OCI-M2 (cell line): ENCODE results near the gene NOXO1.
"Not testable (repeated sequence)": the region's sequence is repeated elsewhere in the genome, so short reads cannot be mapped to it uniquely, and the experiment has no call there.

Source experiments
- DNase-seq: peaks from one replicate; lab custom pipeline; 2025; ENCODE audit not compliant: unreplicated experiment; lab: John Stamatoyannopoulos, UW

Gene NOXO1

DNA sequence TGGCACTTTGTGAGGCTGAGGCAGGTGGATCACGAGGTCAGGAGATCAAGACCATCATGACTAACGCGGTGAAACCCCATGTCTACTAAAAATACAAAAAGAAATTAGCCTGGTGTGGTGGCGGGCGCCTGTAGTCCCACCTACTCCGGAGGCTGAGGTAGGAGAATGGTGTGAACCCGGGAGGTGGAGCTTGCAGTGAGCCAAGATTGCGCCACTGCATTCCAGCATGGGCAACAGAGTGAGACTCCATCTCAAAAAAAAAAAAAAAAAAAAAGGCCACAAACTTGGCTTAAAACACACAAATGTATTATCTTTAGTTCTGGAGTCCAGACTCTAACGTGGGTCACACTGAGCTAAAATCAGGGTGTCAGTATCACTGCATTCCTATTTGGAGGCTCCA is 30.5 kb upstream of the NOXO1 start:
- not testable (repeated sequence) for DNase-seq

DNA sequence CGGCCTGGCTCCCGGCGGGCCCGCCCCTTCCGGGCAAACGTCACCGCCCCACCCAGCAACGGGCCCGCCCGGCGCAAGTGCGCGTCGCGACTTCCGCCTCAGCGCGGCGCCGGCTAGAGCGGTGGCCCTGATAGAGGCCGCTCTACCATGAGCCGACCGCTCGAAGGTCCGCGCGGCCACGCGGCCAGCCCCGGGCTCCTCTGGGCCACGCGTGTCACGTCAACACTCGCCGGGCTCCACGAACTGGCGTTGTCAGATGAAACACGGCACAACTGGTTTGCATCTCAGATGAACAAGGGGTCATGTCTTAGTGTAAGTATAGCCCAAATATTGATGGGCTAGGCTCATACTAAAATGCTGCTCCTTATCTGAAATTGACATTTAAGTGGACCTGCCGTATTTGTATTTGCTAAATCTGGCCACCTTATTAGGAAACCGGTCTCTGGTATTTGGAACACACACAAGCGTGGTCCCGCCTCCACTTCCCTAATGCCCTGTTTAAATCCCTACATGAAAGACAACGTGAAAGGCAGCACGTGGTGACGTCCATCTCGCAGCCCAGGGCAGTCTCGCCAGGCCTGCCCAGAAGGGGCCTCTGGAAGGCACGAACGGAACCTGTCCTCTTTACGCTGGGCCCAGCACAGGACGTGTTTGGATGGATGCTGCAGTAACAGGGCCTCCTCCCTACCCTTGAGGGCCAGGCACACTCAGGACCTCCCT is 28.7 kb upstream of the NOXO1 start, which contains the start of gene ZNF598:
ZNF598 (minus strand) TSS at position 31 of the 720 bp plus-strand sequence.
- DNase-seq: no peak

DNA sequence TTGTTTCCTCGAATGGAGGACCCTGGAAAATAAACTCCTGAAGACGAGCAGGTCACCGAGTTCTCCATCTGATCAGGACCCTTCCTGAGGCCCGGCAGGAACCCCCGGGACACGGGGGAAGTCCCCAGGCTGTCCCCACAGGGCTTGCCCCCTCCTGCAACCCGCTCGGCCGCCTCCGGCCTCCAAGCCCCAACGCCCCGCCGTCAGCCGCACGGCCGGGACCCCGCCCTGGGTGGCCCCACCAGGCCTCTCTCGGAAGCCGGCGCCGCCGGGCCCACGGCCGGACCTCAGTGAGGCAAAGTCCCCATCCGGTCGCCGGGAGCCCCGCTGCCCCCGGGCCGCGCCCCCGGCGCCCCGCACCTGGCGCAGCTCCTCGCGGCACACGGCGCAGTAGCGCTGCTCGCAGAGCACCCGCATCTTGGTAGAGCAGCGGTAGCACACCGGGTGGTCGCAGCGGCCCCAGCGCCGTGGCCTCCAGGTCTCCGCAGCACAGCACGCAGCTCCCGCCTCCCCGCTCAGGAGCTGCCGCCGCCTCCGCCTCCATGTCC is 28.0 kb upstream of the NOXO1 start:
- DNase-seq: no peak

DNA sequence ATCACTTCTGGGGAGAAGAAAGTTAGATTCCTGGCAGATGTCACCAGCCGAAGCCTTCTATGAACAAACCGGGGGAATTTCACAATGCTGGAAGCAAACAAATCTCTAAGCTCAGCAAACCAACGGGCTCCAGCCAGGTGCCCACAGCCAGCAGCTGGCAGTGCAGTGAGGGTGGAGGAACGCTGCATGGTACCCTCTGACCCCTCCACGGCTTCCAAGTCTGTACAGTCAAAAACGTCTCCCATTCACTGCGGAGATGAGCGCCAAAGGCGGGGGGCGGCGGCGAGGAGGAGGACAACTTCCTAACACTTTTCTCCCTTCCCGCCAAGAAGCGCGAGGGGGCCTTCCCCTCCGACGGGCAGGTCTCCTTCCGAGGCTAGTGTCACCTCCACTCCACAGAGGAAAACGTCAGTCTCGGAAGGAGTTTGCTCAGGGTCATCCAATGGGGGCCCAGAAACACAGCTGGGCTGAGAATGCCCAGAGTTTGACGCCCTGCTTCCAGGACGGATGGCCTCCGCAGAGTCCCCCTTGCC is 27.4 kb upstream of the NOXO1 start:
- no peak for DNase-seq

DNA sequence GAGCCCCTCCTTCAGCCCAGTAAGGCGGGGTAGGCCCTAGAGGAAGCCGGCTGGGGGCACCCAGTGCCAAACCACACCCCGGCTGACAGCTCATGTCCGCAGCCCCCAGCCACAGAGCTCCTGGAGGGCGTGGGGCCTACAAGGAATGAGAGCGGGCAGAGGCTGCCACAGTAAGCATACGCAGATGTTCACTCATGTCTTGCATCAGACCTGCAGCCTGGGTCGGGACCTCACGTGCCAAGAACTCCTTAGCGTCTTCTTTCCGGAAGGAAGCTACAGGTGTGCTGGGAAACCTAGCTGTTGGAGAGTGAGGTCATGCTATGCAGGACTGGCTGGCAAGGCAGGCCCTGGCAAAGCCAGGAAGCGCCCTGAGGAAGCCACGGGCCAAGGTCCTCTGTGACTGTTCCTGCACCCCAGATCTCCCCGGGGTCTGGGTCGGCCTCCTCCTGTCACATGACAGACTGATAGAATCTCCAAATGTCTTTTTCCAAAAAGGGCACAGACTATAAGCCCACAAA is 26.8 kb upstream of the NOXO1 start:
- DNase-seq: no peak

DNA sequence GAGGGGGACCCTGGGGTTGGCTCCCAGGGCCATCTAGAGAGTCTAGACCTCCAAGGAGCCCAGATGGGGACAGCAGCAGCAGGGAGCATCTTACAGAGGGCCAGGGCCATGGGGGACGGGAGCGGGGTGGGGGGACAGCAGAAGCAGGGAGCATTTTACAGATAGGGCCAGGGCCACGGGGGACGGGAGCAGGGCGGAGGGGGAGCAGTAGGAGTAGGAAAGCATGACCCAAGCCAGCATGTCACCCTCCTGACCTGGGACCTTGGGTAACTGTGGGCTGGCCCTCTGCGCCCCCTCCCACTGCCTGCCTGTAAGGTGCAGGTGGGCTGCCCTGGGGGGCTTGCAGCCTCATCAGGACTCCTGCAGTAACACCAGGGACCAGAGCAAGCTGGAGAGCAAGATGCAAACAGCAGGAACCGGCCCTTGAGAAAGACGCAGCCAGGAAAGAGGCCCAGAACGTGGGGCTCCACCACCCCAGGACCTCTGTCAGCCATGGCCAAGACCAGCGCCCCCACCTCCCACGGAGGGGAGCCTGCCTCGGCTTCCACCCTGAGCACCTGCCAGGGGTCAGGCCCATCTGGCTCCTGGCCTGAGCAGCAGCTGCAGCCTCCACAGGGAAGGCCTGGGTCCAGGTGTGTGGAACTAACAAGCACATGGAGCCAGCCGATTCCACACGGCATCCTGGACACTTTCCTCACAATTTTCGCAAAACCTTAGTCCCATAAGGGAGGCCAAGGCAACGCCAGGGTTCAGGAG is 26.0 kb upstream of the NOXO1 start:
- DNase-seq: no peak

DNA sequence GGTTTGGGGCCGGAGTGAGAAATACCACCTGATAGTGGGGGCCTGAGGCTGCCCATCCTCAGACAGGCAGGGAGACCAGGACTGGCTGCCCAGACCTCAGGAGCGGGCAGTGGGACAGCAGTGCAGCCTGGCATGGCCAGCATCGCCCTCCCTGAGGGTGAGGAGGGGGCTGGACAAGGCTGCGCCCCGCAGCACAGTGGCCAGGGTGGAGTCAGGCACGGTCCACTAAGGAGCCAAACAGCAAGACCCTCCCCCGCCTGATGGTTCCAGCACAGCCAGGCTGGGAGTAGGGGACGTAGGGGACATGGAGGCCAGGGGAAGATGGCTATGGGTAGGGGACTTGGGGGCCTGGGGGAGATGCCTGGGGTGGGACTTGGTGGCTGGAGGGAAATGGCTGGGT is 25.0 kb upstream of the NOXO1 start:
- no peak for DNase-seq

DNA sequence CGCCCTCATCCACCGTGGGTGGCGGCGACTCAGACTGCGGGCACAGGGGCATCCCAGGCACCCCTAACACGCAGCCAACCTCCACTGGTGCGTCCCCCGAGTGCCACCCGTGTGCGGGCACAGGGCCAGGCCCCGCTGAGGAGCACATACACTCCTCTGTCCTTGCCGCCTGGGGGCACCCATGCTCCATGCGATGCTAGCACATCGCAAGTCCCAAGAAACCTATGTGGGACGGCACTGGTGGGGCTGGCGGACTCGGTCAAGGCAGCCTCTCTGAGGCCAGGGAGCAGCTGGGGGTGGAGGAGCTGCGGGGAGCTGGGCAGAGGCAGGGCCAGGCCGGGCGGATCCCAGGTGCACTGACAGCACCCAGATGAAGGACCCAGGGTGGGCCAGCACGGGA is 24.4 kb upstream of the NOXO1 start:
- no peak for DNase-seq

DNA sequence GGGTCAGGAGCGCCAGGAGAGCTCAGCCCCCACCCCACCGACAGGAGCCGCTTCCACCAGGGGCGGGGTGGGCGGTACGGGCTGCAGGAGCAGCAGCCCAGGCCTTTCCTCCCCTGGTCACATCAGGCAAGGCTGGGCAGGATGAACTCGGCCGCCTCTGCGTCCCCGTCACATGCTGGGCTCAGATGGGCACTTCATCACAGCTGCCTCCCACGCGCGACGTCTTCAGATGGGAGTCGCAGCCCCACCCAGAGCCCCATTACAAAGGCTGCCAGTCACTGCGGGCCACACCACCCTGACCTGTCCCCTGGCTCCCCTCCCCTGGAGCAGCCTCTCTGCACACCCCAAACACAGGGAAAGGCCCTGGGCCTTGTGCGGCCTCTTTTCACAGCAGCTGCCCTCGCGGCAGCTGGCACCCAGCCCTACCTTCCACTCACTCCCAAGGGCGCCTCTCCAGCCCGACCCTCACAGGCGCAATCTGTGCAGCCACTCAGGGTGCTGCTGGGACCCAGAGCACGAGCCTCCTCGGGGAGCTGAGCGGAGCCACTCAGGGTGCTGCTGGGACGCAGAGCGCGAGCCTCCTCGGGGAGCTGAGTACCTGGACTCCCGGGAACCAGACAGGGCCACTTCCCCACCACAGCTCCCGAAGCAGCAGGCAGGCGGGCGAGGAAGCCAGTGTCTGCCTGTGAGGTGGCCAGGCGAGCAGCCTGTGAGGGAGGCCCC is 23.7 kb upstream of the NOXO1 start:
- DNase-seq: no peak

DNA sequence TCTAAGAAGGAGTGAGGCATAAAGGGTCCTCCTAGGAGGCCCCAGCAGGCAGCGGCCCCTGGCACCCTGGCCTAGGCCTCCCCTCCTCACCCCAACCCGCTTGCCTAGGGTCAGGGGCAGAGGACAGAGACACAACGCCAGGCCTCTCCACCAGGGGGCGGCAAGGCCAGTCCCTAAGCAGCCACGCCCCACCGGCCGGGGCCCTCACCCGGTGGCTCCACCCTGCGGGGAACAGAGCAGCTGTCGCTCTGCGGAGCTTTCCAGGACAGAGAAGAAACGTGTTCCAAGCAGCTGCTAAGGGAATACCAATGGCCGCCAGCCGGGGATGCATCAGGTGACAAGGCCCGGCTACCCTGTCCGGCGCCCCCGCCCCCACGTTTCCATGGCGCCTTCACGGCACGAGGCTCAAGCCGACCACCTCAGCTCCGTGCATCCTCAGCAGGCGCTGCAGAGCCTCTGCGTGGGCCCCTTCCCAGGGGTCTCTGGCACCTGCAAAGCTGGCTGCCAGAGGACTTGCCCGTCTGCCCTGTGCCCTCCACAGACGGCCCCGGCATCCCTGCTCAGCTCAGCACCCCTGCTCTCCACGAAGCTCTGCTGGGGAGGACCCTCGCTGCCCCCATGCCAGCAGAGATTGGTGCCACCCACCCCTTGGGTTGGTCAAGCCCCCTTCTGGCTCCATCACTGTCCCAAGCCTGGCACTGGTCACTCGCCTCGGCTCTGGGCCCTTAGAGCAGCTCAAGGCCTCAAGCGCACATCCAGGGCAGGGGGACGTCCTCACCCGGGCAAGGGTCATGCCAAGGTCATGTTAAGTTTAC is 22.8 kb upstream of the NOXO1 start:
- no peak for DNase-seq

DNA sequence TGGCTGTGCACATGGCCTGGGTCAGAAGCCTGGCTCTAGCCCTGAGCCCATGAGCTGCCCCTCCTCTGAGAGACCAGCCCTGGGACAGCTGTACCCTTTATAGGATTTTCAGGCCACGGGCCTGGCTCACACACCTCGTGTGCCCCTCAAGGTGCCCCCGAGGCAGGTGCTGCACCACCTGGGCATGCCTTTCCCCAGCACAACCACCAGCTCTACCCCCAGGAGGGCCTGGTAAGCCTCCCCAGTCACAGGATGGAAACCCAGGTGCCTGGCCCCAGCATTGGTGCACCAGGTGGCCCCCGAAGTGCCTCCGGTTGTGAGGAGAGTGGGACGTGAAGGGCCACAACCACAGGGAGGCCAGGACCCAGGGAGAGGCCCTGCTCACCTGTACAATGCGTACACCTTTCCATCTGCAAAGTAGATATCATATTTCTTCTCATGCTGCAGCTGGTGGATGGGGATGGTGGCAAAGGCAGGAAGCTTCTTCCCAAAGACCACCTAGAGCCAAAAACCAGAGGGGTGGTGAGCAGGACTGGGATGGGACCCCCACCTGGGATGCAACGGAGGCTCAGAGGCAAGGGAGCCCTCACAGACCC is 22.1 kb upstream of the NOXO1 start:
- DNase-seq: no peak

DNA sequence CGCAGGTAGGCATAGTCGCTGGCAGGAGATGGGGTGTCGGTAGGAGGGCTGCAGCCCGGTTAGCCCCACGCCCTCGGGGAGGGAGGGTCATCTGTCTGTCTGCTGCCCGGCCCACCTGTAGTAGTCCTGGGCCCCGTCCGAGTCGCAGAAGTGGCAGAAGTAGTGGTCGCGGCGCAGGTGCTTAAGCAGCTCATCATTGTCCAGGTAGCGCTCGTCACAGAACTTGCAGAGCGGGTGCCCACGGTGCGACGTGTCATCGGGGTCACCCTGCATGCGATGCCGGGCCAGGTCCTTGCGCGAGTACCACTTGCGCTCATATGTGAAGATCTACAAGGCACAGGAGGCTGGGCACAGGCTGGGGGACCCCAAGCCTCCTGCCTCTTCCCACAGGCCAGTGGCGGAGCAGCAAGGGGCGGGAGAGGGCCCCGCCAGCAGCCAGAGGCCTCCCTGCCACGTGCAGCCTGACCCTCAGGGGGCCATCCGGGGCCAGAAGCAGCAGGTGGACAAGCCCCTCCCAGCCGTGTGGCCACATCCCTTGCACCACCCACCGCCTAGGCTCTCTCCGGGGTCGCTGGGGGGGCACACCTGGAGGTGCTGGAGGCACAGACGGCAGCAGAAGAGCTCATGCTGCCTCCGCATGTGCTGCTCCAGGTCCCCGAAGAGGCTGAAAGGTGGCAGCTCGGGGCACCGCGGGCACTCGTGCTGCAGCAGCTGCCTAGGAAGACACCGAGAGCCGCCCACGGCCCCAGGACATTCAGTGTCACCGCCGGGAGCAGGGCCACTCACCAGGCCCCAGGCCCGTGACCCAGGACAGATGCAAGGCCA is 21.3 kb upstream of the NOXO1 start:
- no peak for DNase-seq

DNA sequence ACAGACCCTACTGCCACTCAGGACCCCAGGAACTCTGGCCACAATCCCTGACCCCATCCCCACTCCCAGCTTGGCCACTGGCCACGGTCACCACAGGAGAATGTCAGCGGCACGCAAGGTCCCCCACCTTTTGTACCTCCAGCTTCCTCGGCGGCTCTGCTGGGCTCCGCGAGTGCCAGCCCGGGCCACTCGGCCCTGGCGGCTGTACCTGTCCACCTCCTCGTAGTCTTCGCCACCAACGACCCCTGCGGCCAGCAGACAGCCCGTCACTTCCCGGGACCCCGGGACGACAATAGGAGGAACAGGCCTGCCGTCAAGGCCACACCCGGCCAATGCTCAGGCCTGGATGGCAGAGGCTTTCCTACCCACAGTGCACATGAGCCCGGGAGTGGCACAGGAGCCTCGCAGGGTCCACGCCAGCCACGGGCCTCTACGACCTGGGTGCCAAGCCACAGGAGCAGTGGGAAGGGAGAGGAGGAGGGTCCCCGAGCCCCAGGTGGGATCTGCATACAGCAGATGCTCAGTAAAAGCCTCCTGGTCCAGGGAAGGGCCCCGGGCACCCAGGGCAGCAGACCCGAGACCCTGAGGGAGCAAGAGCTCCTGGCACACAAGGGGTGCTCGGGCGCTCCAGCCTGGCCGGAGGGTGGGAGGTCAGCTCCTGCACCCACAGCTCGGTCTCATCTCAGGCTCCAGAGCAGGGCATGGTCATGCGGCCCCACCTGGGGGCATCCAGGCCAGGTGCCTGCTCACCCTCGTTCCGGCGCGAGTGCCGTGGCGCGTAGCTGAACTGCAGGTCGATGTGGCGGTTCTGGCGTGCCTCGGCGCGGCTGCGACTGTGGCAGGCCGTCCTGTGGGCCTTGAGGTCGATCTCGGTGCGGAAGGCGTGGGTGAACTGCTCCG is 20.4 kb upstream of the NOXO1 start:
- DNase-seq: no peak

DNA sequence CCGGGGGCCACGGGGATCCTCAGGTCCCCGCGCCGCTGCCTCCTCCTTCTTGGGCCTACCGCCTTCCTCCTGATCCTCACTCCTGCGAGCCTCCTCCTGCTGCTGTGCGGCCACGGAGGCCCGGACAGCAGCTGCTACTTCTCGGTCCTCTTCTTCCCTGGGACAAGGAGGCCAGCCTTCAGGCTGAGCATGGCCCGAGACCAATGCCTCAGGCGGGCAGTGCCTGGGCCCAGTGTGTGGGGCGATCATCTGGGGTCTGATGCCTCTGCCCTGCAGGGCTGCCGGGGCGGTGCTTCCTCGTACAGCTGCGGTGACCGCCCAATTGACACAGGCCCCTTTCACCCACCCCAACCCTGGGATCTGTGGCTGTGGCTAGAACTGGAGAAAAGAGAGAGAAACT is 19.8 kb upstream of the NOXO1 start:
- DNase-seq: no peak

DNA sequence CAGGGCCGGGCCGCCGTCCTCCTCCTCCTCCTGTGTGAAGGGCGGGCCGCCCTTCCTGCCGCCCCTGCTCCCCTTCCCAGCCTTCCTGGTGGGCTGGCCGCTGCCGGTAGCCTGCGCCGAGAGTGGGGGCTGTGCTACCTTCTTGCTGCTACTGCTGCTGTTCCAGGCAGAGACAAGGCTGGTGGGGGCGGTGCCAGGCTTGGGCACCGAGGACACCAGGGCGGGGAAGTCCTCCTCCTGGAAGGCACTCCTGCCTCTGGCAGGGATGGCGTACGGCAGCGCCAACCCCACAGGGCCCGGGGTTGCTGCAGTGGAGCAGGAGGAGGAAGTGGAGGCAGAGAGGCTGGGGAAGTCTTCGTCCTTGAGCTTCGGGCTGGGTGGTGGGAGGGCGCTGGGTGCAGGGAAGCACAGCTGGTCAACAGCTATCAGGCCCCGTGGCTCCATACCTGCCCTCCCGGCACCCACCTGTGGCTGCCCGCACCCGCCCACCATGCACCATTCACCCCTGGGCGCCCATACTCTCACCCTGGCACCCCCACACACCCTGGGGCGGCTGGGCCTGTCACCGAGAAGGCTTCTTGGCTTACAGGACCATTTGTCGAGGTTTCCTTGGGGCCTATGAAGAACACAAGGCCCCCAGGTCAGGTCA is 18.7 kb upstream of the NOXO1 start:
- no peak for DNase-seq

DNA sequence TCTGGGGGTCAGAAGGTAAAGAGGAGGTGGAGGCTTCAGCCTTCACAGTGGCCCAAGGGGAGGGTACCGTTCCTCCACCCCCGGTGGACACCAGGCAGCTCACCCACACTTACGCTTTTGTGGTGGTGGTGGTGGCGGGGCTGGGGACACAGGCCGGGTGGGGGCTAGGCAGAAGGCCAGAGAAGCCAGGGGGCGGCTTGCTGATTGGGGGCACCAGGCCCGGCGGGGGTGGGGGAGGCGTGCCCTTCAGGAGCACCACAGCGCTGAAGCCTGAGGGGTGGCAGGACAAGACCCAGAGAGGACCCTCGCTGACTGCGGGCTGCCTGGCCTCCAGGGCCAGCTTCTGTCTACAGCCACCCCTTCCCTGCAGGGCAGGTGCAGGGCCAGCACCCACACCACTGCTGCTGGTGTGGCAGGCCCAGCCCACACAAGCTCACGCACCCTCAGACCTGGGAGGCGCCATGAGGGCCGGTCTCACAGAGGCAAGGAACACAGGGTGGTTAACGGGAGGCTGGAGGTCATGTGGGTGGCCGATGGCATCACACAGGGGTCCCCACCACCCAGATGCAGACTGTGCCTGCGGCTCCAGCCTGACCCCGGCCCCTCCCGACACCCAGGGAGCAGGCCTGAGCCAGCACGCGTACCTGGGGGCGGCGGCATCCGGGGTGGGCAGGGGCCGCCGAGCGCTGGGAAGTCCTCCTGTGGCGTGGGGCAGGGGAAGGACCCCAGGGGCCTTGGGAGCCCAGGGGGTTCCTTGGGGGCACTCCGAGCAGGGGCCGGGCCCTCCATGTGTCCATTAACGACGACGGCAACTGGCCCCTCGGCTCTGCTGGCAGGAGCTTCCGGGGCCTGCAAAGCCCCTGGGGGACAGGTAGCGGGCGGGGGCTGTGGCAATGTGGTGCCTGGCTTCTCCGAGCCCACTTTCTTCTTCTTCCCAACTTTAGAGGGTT is 17.9 kb upstream of the NOXO1 start:
- no peak for DNase-seq
